ENCODE data around the gene PTPRM.
A peak's percentile ranks its signal among the peaks of the same experiment; 100 is the strongest.

Gene PTPRM

GRCh38 chr18:7813131-7813530 lies 246.0 kb downstream of the PTPRM start:
- no peak for DNase-seq

- DNase-seq: no peak
Measured at GRCh38 chr18:7814754-7815315, 247.7 kb downstream of the PTPRM start.

DNA sequence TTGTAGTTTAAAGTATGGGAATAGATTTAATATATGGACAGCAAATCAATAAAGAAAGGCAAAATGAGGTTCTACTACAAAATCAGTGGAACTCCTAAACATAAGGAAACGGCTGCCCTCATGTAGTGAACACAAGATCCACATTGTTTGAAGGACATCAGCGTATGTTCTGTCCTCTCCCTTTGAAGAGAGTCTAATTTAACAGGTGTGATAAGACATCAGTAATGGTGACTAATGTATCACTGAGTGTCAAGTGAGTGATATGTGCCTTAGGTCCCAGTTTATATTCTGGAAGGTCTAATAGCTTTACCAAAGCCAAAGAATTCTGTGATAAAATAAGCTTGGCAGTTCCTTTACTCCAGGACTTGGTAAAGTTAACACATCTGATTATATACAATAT lies 248.7 kb downstream of the PTPRM start:
- no peak for DNase-seq

- DNase-seq: no peak
Measured at GRCh38 chr18:7817575-7818230, 250.6 kb downstream of the PTPRM start.

DNA sequence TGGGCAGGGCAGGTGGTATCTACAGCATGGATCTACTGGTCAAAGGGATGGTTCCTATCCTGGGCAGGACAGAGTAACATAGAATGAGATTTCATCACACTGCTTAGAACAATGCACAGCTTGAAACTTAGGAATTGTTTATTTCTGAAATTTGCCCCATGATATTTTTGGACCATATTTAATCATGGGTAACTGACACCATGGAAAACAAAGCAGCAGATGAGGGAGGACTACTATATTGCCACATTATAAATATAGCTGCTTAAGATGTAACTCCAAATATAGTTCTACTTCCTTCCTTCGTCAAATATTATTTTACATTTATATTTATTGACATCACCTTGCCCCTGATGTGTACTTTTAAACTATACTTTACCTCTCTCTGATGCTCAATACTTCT lies 254.7 kb downstream of the PTPRM start:
- no peak for DNase-seq

GRCh38 chr18:7822435-7823331 lies 255.6 kb downstream of the PTPRM start:
- peak in 1 of 2 experiments; percentile 10 for DNase-seq

GRCh38 chr18:7824970-7825369 lies 257.9 kb downstream of the PTPRM start:
- DNase-seq: no peak

GRCh38 chr18:7830468-7830867 lies 263.4 kb downstream of the PTPRM start:
- peak in 1 of 2 experiments; percentile 8 for DNase-seq

DNA sequence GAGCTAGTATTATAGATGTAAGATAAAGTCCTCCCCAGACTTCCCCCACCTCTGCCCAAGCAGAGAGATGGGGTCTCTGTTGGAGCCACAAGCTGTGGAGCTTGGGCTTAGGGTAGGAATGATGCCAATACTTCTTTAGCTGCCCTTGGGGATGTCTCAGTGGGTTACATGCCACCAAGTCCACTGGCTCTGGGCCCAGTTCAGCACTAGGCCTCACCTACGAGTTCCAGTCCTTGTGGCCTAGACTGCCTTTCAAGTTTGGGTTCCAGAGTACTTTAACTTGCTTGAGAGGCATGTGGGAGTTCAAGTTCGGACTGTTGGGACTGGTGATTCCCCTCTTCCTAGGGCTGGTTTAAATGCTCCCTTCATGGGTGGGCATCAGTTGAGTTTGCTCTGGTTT lies 272.4 kb downstream of the PTPRM start:
- no peak for DNase-seq

GRCh38 chr18:7840411-7840810 lies 273.3 kb downstream of the PTPRM start:
- DNase-seq: peak; percentile 37 to 46

DNA sequence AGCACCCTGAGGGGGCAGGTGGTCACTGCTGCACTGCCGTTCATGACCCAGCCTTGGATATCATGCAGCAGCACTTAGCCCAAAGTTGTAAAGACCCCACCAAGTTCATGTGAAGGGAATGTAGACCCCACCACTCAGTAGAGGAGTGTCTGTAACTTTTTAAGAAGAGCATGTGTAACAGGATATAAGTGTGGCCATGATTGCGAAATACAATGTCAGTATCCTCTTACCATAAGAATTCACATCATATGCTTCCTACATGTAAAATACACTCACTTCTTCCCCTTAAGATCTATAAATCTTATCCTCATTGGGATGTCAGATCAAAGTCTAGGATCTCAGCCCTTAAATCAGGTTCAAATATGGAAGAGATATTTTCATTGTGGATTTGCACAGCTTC lies 276.9 kb downstream of the PTPRM start:
- peak; percentile 4 to 9 for DNase-seq

DNA sequence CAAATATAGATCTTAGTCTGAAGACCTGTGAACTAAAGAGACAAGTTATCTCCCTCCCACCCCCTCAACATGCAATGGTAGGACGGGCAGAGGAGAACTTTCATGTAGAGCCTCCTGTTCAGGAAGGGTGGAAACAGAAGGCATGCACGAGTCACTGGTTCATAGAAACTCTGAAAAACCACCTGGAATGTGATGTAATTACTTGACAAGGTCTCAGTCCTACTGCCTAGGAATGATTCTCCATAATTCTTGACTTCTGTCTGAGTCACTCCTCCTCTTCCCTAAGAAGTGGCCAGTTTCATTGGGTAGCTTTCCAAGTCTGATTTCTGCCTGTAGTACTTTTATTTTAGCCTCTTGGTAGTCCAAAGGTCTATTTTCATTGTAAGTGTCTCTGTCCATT lies 277.3 kb downstream of the PTPRM start:
- no peak for DNase-seq

DNA sequence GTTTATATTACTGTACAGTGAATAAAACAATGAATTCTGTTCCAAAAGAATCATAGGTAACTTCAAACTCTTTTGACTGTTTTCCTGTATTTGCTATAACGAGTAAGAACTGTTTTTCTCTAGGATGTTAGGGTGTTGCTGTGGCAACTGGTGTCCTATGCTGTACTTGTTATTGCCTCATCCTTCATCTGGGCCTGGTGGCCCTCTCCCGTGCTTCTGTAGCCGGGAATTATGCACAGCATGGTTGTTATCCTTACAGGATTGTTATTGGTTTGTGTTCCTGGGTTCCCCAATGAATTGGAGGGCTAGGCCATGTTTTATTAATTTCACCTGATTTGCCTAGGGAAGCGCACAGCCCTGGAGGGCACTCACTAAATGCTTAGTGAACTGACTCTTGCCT lies 279.2 kb downstream of the PTPRM start:
- DNase-seq: no peak

- no peak for DNase-seq
Measured at GRCh38 chr18:7847357-7848053, 280.4 kb downstream of the PTPRM start.

- no peak for DNase-seq
Measured at GRCh38 chr18:7848054-7848412, 280.9 kb downstream of the PTPRM start.

DNA sequence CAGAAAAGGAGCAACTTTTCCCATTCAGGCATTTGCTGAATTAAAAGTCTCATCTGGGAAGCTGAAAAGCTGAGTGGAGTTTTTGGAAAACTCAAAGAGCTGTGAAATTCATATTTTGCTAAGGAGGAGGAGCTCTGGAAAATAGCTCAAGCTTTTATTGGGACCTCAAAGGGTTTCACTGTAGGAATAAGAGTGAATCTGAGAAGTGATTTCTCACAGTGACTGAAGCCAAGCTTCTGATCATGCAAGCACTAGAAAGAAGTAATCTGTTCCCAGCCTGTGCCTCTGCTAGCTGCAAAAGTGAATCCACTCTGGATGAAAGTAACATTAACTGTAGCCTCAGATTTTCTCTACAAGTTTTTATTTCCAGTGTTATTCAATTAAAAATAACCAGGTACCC lies 283.3 kb downstream of the PTPRM start:
- no peak for DNase-seq

GRCh38 chr18:7855028-7855427 lies 287.9 kb downstream of the PTPRM start:
- DNase-seq: no peak

GRCh38 chr18:7855671-7856070 lies 288.6 kb downstream of the PTPRM start:
- no peak for DNase-seq

DNA sequence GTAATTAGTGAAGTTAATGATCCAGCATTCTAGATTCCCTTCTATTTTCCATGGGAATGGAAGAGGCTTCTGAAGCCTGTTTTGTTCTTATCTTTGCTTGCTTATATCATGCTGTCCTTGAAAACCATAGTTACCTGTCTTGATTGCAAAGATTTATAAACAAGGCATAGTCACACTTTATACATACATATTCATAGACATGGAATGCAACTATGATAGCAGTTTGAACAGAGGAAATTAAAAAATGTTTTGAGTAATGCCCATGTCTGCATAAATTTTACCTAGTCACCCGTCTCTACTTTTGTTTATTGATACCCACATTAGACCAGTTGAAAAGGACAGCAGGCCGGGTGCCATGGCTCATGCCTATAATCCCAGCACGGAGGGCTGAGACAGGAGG lies 289.0 kb downstream of the PTPRM start:
- no peak for DNase-seq

- DNase-seq: no peak
Measured at GRCh38 chr18:7856733-7857132, 289.6 kb downstream of the PTPRM start.

DNA sequence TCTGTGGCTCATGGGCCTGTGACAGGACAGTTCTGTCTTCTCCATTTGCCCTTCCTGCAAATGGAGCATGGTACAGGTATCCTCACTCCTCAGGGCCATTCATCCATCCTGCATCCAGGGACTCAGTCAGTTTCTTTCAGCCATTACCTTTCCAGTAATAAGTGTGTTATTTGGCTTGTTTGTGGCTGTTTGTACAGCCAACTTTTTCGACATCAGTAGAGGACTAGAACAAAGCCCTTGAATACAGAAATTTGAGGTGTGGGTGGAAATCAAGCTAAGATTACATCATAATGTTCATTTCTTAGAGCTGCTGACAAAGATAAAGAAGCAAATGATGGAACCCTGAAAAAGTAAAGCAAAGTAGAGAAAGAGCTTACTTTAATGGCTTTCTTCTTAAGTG lies 290.4 kb downstream of the PTPRM start:
- no peak for DNase-seq

- no peak for DNase-seq
Measured at GRCh38 chr18:7859122-7859521, 292.0 kb downstream of the PTPRM start.

DNA sequence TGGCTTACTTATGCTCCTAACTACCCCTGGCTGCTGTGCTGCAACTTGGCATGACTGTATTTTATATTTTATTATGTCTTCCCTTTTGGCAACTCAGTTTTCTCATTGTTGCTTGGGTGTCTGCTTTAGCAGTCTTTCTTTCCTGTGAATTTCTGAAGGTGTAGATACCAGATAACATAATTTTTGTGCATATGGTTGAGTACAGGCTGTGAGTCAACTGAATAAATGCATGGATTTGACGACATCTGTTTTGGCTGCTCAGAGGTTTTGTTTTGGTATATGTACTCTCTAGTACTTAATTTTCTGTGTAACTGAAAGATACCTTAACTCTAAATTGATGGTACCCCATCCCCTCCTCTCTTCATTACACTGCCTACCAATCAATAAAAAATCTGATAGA lies 303.1 kb downstream of the PTPRM start:
- DNase-seq: no peak

GRCh38 chr18:7870855-7871254 lies 303.7 kb downstream of the PTPRM start:
- DNase-seq: no peak
